NCI-H2107 (cell line): ENCODE data around the gene NOTCH1.
"Not testable (repeated sequence)": the region's sequence is repeated elsewhere in the genome, so short reads cannot be mapped to it uniquely, and the experiment has no call there.

ENCODE experiments used
- DNase-seq: peaks from one replicate; lab custom pipeline; 2025; lab: John Stamatoyannopoulos, UW

Gene NOTCH1

GRCh38 chr9:136564379-136564988 lies 18.6 kb upstream of the NOTCH1 start:
- no peak for DNase-seq

GRCh38 chr9:136563646-136564325 lies 17.9 kb upstream of the NOTCH1 start:
- DNase-seq, result no peak

- no peak for DNase-seq
Measured at GRCh38 chr9:136562746-136563495, 17.1 kb upstream of the NOTCH1 start.

GRCh38 chr9:136561779-136562178 lies 15.9 kb upstream of the NOTCH1 start:
- DNase-seq, result no peak

GRCh38 chr9:136560586-136560985 lies 14.7 kb upstream of the NOTCH1 start:
- DNase-seq, result no peak

GRCh38 chr9:136559371-136559770 lies 13.5 kb upstream of the NOTCH1 start:
- DNase-seq, result not testable (repeated sequence)

GRCh38 chr9:136558846-136559245 lies 13.0 kb upstream of the NOTCH1 start:
- DNase-seq, result not testable (repeated sequence)

- DNase-seq, result no peak
Measured at GRCh38 chr9:136558373-136558772, 12.5 kb upstream of the NOTCH1 start.

GRCh38 chr9:136557036-136557435 lies 11.2 kb upstream of the NOTCH1 start:
- DNase-seq, result no peak

- no peak for DNase-seq
Measured at GRCh38 chr9:136556166-136556565, 10.3 kb upstream of the NOTCH1 start.

GRCh38 chr9:136554870-136555269 lies 9.0 kb upstream of the NOTCH1 start:
- no peak for DNase-seq

GRCh38 chr9:136553581-136553980 lies 7.7 kb upstream of the NOTCH1 start:
- no peak for DNase-seq

GRCh38 chr9:136552117-136552703 lies 6.4 kb upstream of the NOTCH1 start:
- DNase-seq, result no peak

GRCh38 chr9:136551401-136552116 lies 5.7 kb upstream of the NOTCH1 start:
- no peak for DNase-seq

GRCh38 chr9:136550439-136551289 lies 4.8 kb upstream of the NOTCH1 start:
- no peak for DNase-seq

- DNase-seq, result no peak
Measured at GRCh38 chr9:136549010-136549980, 3.4 kb upstream of the NOTCH1 start.

- no peak for DNase-seq
Measured at GRCh38 chr9:136547508-136548215, 1.8 kb upstream of the NOTCH1 start.

GRCh38 chr9:136546697-136547501 lies 1.1 kb upstream of the NOTCH1 start:
- DNase-seq, result no peak

- DNase-seq, result no peak
Measured at GRCh38 chr9:136545692-136545964, 220 bp downstream of the NOTCH1 start.
